ENCODE results near the gene FAM209A. TPM values are rescaled to one million over a fixed set of nuclear protein-coding genes. Genes with fewer than 3 reads are reported as not detected.

The FAM209A gene
- total RNA-seq, 2 experiments from 2014 or later = 0.24 to 0.62 TPM

- Mint-ChIP-seq H3K36me3 (no peaks in the 10 kb centered on the region), H3K27ac (no peak overlapping the region)
Observed at GRCh38 chr20:56570832-56571231, 46.3 kb downstream of the FAM209A start.

GRCh38 chr20:56572172-56572571, 47.6 kb downstream of the FAM209A start:
- Mint-ChIP-seq H3K36me3 (no peaks in the 10 kb centered on the region), H3K27me3 (peaks cover 18% of the 10 kb centered on the region), H3K4me1 (no peaks in the 10 kb centered on the region), H3K27ac (no peak overlapping the region), H3K9me3 (no peaks in the 10 kb centered on the region), H3K4me3 (no peak overlapping the region)
- DNase-seq = no peak

More at GRCh38 chr20:56570832-56571231, 46.3 kb downstream of the FAM209A start:
- Mint-ChIP-seq H3K4me3 (no peak overlapping the region), H3K9me3 (no peaks in the 10 kb centered on the region), H3K27me3 (peaks cover 14% of the 10 kb centered on the region), H3K4me1 (no peaks in the 10 kb centered on the region)
- DNase-seq = no peak

GRCh38 chr20:56573986-56574385, 49.4 kb downstream of the FAM209A start:
- DNase-seq = no peak
- H3K36me3 Mint-ChIP-seq = no peaks in the 10 kb centered on the region
- no peak overlapping the region for H3K27ac Mint-ChIP-seq
- H3K4me3 Mint-ChIP-seq = no peak overlapping the region
- no peaks in the 10 kb centered on the region for H3K4me1 Mint-ChIP-seq
- peaks cover 18% of the 10 kb centered on the region for H3K27me3 Mint-ChIP-seq
- H3K9me3 Mint-ChIP-seq = no peaks in the 10 kb centered on the region

GRCh38 chr20:56574531-56575142, 50.1 kb downstream of the FAM209A start:
- H3K36me3 Mint-ChIP-seq = no peaks in the 10 kb centered on the region
- H3K4me1 Mint-ChIP-seq = no peaks in the 10 kb centered on the region
- H3K27me3 Mint-ChIP-seq = peaks cover 18% of the 10 kb centered on the region
- H3K9me3 Mint-ChIP-seq = no peaks in the 10 kb centered on the region
- no peak overlapping the region for H3K4me3 Mint-ChIP-seq
- DNase-seq = no peak
- no peak overlapping the region for H3K27ac Mint-ChIP-seq

GRCh38 chr20:56575157-56575556, 50.6 kb downstream of the FAM209A start:
- Mint-ChIP-seq H3K4me3 (no peak overlapping the region), H3K36me3 (no peaks in the 10 kb centered on the region)

More at GRCh38 chr20:56575157-56575556, 50.6 kb downstream of the FAM209A start:
- DNase-seq = no peak
- Mint-ChIP-seq H3K27ac (no peak overlapping the region), H3K27me3 (peaks cover 16% of the 10 kb centered on the region), H3K9me3 (no peaks in the 10 kb centered on the region), H3K4me1 (no peaks in the 10 kb centered on the region)

Other genes with a start within 250 kb of the FAM209A start
- 1 to 10 TPM; 5.0 to 5.2 TPM for gene FAM210B, start 165.8 kb upstream of the FAM209A start, total RNA-seq
- 10 to 100 TPM; 83.6 to 85.1 TPM for gene AURKA, start 132.5 kb upstream of the FAM209A start, total RNA-seq
- gene CSTF1, start 132.1 kb upstream of the FAM209A start, total RNA-seq = 10 to 100 TPM; 66.4 to 69.8 TPM
- gene CASS4, start 112.5 kb upstream of the FAM209A start, total RNA-seq = 1 to 10 TPM; 3.0 to 3.4 TPM
- gene RTF2, start 56.1 kb upstream of the FAM209A start, total RNA-seq = 10 to 100 TPM; 70.3 to 76.3 TPM
- under 1 TPM in 1 of 2 experiments, not detected in 1; 0.60 TPM for gene FAM209B, start 8.5 kb downstream of the FAM209A start, total RNA-seq
- gene TFAP2C, start 104.6 kb downstream of the FAM209A start, total RNA-seq = not detected

Data from activated naive CD8-positive, alpha-beta T cell treated with anti-CD3 and anti-CD28 coated beads for 36 hours (primary cell).